Vagina (tissue), 2 donors: Measurements from ENCODE around the gene CRYBA4. TPM values are rescaled to one million over a fixed set of nuclear protein-coding genes. Genes with fewer than 3 reads are reported as not detected.
"Not testable (repeated sequence)": the region's sequence is repeated elsewhere in the genome, so short reads cannot be mapped to it uniquely, and the experiment has no call there.

ENCODE experiments used
- DNase-seq, 2 donors: peaks; one replicate each; pipeline ENCODE4 v3.0.0-alpha.2; 2017; ENCODE audit errors: extremely low spot score in 2 of 2
- H3K27ac ChIP-seq: fragments of 200-600 bp; sonication (generic); one replicate; pipeline ENCODE4 v1.5.1; 2019
- H3K27me3 ChIP-seq: fragments of 200-600 bp; sonication (generic); one replicate; pipeline ENCODE4 v1.5.1; 2019
- H3K36me3 ChIP-seq, 2 donors: fragments of 200-600 bp; sonication (generic); one replicate each; pipeline ENCODE4 v1.5.1; 2017 to 2019
- H3K4me1 ChIP-seq: fragments of 200-600 bp; sonication (generic); one replicate; pipeline ENCODE4 v1.5.1; 2019
- H3K4me3 ChIP-seq, 2 donors: fragments of 200-600 bp; sonication (generic); 1 replicate in 1 of 2; 2 replicates in 1 of 2; pipeline ENCODE4 v1.5.1; 2016 to 2019
- H3K9me3 ChIP-seq: fragments of 200-600 bp; sonication (generic); one replicate; pipeline ENCODE4 v1.5.1; 2019
- POLR2A ChIP-seq, 2 donors: fragments of 450-650 bp; IDR thresholded peaks; one replicate each; pipeline ENCODE4 v1.6.1; 2017; ENCODE audit warnings: antibody characterized with exemption in 2 of 2, mild to moderate bottlenecking in 2 of 2, moderate library complexity in 2 of 2
- POLR2AphosphoS5 ChIP-seq, 2 donors: sonication (generic); formaldehyde crosslinking; IDR thresholded peaks; one replicate each; pipeline ENCODE4 v1.9.0; 2017; ENCODE audit warnings: antibody characterized with exemption in 2 of 2, mild to moderate bottlenecking in 2 of 2, low read depth in 1 of 2; ENCODE audit not compliant: insufficient read depth in 1 of 2
- intact Hi-C: fragments of 100-400 bp; cut with DNase I; formaldehyde crosslinking; loops from one replicate; pipeline ENCODE4 v1.15.1; 2023
- total RNA-seq: library from RNA; depleted of rRNA; stranded (reverse); fragments of >200 nt; gene quantifications from one replicate; pipeline ENCODE4 v1.2.3, GENCODE V29; 2016
- TF ChIP-seq, protein P1 (sequence below), 3 experiments: fragments of 450-650 bp in 2 of 3; fragments of 200-600 bp in 1 of 3; sonication (generic) in 1 of 3; IDR thresholded peaks; one replicate each; pipeline ENCODE4 v1.5.1; 2017 to 2019; ENCODE audit warnings: antibody characterized with exemption in 3 of 3, mild to moderate bottlenecking in 2 of 3, moderate library complexity in 2 of 3

Gene CRYBA4
- total RNA-seq, 1 donor from 2014 or later, result not detected

DNA sequence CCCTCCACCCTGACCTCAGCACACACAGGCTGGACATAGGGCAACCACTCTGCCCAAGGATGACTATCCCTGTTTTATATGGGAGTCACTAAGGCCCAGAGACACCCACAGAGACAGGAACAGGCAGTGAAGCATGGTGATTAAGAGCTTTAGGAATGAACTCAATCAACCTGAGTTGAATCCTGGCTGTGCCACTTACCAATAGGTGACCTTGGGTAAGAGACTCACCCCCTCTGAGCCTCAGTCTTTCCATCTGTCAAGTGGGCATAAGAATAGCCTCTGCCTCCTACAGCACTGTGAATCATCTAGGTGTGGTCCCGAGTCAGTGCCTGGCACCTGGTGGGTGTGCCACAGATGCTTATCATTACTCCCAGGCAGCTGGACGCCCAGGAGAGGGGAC, 10.8 kb upstream of the CRYBA4 start:
- Histone ChIP-seq H3K27me3 (no peaks in the 10 kb centered on the region), H3K36me3 (no peaks in the 10 kb centered on the region), H3K9me3 (no peaks in the 10 kb centered on the region), H3K4me3 (no peak overlapping the region), H3K27ac (no peak overlapping the region), H3K4me1 (peaks cover 6% of the 10 kb centered on the region)
- intact Hi-C loops, result no loop called here
- no peak for DNase-seq
- TF ChIP-seq, protein P1, sequence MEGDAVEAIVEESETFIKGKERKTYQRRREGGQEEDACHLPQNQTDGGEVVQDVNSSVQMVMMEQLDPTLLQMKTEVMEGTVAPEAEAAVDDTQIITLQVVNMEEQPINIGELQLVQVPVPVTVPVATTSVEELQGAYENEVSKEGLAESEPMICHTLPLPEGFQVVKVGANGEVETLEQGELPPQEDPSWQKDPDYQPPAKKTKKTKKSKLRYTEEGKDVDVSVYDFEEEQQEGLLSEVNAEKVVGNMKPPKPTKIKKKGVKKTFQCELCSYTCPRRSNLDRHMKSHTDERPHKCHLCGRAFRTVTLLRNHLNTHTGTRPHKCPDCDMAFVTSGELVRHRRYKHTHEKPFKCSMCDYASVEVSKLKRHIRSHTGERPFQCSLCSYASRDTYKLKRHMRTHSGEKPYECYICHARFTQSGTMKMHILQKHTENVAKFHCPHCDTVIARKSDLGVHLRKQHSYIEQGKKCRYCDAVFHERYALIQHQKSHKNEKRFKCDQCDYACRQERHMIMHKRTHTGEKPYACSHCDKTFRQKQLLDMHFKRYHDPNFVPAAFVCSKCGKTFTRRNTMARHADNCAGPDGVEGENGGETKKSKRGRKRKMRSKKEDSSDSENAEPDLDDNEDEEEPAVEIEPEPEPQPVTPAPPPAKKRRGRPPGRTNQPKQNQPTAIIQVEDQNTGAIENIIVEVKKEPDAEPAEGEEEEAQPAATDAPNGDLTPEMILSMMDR (IDR thresholded peaks at IDR 0.05), result no peak
- TF ChIP-seq POLR2AphosphoS5 (IDR thresholded peaks at IDR 0.05; ENCODE audit: insufficient read depth in 1 of 2, low read depth in 1 of 2) (no peak), POLR2A (IDR thresholded peaks at IDR 0.05) (no peak)

GRCh38 chr22:26612652-26613051, 9.1 kb upstream of the CRYBA4 start:
- H3K27me3 ChIP-seq, result no peaks in the 10 kb centered on the region

DNA sequence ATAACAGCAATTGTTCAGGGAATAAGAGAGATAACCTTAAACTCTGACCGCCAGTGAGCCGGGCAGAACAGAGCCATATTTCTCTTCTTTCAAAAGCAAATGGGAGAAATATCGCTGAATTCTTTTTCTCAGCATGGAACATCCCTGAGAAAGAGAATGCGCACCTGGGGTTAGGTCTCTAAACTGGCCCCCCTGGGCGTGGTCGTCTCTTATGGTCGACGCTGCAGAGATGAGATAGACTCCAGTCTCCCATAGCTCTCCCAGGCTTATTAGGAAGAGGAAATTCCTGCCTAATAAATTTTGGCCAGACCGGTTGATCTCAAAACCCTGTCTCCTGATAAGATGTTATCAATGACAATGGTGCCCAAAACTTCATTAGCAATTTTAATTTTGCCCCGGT, 8.0 kb upstream of the CRYBA4 start:
- H3K9me3 ChIP-seq, H3K36me3 ChIP-seq, H3K27ac ChIP-seq, H3K4me1 ChIP-seq, DNase-seq, intact Hi-C loops, H3K27me3 ChIP-seq, H3K4me3 ChIP-seq: not testable (repeated sequence)

More at GRCh38 chr22:26612652-26613051, 9.1 kb upstream of the CRYBA4 start:
- no peaks in the 10 kb centered on the region for H3K9me3 ChIP-seq
- H3K4me3 ChIP-seq, result no peak overlapping the region
- TF ChIP-seq, protein P1 (IDR thresholded peaks at IDR 0.05), result no peak
- TF ChIP-seq POLR2A (IDR thresholded peaks at IDR 0.05) (no peak), POLR2AphosphoS5 (IDR thresholded peaks at IDR 0.05; ENCODE audit: insufficient read depth in 1 of 2, low read depth in 1 of 2) (no peak)
- DNase-seq, result no peak
- H3K4me1 ChIP-seq, result peaks cover 6% of the 10 kb centered on the region
- H3K36me3 ChIP-seq, result no peaks in the 10 kb centered on the region
- H3K27ac ChIP-seq, result no peak overlapping the region
- intact Hi-C loops, result no loop called here

DNA sequence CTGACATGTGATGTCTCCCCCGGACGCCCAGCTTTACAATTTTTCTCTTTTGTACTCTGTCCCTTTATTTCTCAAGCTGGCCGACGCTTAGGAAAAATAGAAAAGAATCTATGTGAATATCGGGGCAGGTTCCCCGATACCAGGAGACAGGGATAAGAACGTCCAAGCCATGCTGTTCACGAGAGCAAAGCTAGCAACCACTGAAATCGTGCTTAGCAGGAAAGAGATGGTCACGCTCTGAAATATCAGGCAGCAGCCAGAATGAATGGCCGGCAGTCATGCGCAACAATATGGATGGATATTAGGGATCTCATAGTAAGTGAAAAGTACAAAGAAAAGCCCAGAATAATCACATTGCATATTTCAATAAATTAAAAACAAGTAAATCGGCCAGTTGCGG, 7.4 kb upstream of the CRYBA4 start:
- peaks cover 6% of the 10 kb centered on the region for H3K4me1 ChIP-seq
- no peaks in the 10 kb centered on the region for H3K9me3 ChIP-seq
- TF ChIP-seq, protein P1 (IDR thresholded peaks at IDR 0.05), result no peak
- TF ChIP-seq POLR2AphosphoS5 (IDR thresholded peaks at IDR 0.05; ENCODE audit: insufficient read depth in 1 of 2, low read depth in 1 of 2) (no peak), POLR2A (IDR thresholded peaks at IDR 0.05) (no peak)
- DNase-seq, result no peak
- H3K27me3 ChIP-seq, result no peaks in the 10 kb centered on the region
- intact Hi-C loops, result no loop called here
- no peaks in the 10 kb centered on the region for H3K36me3 ChIP-seq
- no peak overlapping the region for H3K4me3 ChIP-seq
- H3K27ac ChIP-seq, result no peak overlapping the region

DNA sequence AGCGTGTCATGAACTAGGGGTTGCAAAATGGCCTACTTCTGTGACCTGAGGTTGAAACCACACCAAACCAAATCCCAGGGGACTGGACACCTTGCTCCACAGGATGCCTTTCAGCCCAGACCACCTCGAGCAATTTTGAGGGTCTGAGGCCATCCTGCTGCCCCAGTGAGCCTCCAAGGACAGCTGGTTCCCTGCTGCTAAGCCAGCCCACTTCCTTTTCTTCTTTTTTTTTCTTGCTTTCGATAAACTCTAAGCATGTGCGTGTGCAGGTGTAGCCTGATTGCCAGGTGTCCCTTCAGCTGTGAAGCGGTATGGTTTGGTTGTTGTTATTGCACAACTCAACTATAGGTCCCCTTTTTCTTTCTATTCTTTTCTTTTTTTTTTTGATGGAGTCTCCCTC, 6.6 kb upstream of the CRYBA4 start:
- TF ChIP-seq POLR2A (IDR thresholded peaks at IDR 0.05) (no peak), POLR2AphosphoS5 (IDR thresholded peaks at IDR 0.05; ENCODE audit: insufficient read depth in 1 of 2, low read depth in 1 of 2) (no peak)
- TF ChIP-seq, protein P1 (IDR thresholded peaks at IDR 0.05), result no peak
- no peaks in the 10 kb centered on the region for H3K9me3 ChIP-seq
- no peak overlapping the region for H3K4me3 ChIP-seq
- intact Hi-C loops, result no loop called here
- H3K4me1 ChIP-seq, result peaks cover 6% of the 10 kb centered on the region
- H3K36me3 ChIP-seq, result no peaks in the 10 kb centered on the region
- no peak overlapping the region for H3K27ac ChIP-seq
- no peak for DNase-seq
- no peaks in the 10 kb centered on the region for H3K27me3 ChIP-seq
